Loucy (cell line): ENCODE data around the gene APBB2.

Experiments used
- EZH2phosphoT487 ChIP-seq: fragments of 200-600 bp; IDR thresholded peaks from 2 replicates; pipeline ENCODE4 v1.6.1; 2018; ENCODE audit warnings: antibody characterized with exemption, mild to moderate bottlenecking, moderate library complexity, borderline replicate concordance
- TF ChIP-seq, protein P1 (sequence below): fragments of 200-600 bp; sonication (generic); conservative IDR thresholded peaks from 2 replicates; pipeline ENCODE4 v1.5.1; 2014; ENCODE audit warnings: mild to moderate bottlenecking, antibody characterized with exemption, low read length

DNA sequence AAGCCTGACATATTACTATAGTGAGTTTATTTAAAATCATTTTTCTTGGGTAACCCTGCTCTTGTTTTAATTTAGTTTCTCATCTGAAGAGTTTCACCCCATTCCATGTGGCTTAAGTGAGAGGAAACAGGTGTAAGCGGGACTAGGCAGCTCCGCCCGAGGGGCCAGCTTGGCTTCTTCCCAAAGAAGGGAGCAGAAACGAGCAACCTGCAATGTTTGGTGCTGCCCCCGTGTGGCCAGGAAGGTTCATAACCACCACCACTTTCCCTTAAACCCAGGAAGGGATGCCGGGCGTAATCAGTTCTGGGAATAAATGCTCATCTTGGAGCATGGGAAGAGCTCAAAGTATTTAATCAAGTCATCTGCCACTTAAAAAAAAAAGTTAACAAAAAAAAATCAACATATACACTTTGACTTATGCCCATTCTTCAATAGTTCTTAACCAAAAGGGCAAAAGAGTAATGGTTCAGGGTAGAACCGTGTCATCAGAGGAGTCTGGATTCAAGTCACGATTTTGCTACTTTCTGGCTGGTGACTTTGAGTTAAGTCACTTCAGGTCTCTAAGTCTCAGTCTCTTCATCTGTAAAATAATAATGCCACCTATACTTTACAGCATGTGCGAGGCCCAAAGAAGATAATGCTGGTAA lies 316.7 kb downstream of the APBB2 start:
- TF ChIP-seq, protein P1, sequence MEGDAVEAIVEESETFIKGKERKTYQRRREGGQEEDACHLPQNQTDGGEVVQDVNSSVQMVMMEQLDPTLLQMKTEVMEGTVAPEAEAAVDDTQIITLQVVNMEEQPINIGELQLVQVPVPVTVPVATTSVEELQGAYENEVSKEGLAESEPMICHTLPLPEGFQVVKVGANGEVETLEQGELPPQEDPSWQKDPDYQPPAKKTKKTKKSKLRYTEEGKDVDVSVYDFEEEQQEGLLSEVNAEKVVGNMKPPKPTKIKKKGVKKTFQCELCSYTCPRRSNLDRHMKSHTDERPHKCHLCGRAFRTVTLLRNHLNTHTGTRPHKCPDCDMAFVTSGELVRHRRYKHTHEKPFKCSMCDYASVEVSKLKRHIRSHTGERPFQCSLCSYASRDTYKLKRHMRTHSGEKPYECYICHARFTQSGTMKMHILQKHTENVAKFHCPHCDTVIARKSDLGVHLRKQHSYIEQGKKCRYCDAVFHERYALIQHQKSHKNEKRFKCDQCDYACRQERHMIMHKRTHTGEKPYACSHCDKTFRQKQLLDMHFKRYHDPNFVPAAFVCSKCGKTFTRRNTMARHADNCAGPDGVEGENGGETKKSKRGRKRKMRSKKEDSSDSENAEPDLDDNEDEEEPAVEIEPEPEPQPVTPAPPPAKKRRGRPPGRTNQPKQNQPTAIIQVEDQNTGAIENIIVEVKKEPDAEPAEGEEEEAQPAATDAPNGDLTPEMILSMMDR = peak; percentile 94
- TF ChIP-seq EZH2phosphoT487 = no peak
